GM12875 (cell line): ENCODE results near the gene NAT16.
"Not testable (repeated sequence)": the region's sequence is repeated elsewhere in the genome, so short reads cannot be mapped to it uniquely, and the experiment has no call there.

Experiments
- H3K4me3 ChIP-seq: one replicate; pipeline ENCODE4 v1.5.1; 2011; ENCODE audit warnings: low read depth, low read length, control low read depth
- CTCF ChIP-seq: IDR thresholded peaks from 2 replicates; pipeline ENCODE4 v1.5.1; 2011; ENCODE audit warnings: low read depth, mild to moderate bottlenecking, control low read depth, inconsistent platforms, low read length, moderate library complexity, borderline replicate concordance; ENCODE audit not compliant: insufficient read depth

The NAT16 gene

DNA sequence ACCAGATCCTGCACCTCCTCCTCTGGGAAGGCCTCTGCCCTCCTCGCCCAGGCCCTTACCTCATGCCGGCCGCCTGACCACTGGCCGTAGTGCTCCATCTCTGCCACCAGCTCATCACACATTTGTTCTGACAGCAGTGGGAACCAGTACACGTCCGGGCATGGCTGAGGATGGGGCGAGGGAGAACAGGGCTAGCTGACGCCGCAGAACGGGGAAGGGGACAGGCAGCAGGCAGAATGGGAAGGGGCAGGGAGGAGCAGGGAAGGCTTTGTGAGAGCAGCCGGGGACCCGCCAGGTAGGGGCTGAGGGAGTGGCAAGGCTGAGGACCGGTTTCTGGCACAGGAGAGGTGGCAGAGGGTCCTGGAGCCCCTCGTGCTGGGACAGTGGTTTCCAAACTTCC lies 28.7 kb upstream of the NAT16 start:
- no peak for TF ChIP-seq CTCF
- no peak overlapping the region for H3K4me3 ChIP-seq

DNA sequence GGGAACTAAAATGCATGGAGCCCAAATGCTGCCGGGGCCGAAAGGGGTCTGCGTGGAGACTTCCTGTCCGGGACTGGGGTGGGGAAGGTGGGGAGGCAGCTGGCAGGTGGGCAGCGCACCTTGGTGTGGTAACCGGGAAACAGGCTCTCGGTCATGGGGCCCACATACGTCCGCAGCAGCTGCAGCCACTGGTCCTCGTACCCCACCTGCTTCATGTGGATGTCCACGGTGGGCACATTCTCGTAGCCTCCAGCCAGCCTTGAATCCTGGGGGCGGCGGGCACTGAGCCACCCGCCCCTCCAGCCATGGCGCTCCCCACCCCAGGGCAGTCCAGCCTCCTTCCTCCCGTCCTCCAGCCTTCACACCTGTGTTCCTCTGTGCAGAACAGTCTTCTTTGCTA lies 27.4 kb upstream of the NAT16 start:
- no peak for TF ChIP-seq CTCF
- H3K4me3 ChIP-seq: no peak overlapping the region

- TF ChIP-seq CTCF: no peak
Observed at GRCh38 chr7:101206665-101207042, 26.6 kb upstream of the NAT16 start.

DNA sequence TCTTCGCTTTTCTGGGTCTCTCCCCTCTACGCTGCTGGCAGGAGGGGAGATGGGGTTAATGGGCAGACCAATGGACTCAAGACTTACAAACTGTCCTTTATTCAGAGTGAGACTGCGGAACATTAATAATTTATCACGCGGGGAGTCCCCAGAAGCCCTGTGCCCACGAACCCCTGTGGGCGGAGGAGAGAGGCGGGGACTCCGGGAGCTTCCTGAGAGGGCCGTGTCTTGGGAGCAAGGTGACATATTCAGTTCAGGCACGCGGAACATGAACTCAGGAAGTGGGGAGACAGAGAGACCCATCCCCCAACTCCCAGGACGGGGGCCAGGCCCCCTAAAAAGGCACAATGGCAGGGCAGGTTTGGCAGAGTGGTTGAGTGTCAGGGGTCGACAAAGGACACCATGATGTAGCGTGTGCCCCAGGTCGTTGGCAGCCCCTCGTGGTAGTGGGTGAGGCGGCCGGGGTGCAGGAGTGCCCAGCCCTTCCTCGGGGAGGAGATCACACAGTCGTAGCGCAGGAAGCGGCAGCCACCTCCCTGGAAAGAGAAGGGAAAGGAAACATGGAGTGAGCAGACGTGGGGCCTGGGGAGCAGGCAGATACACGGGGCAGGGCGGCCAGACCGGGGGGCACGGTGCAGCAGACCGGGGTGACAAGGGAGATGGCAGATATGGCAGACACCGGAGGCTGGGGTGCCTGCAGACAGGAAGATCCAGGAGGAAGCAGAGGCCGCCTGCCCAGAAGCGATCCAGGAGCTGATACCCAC lies 26.0 kb upstream of the NAT16 start:
- TF ChIP-seq CTCF: no peak

More at GRCh38 chr7:101206665-101207042, 26.6 kb upstream of the NAT16 start:
- H3K4me3 ChIP-seq: no peak overlapping the region

GRCh38 chr7:101203740-101204738 lies 23.9 kb upstream of the NAT16 start:
- H3K4me3 ChIP-seq: not testable (repeated sequence)

More for the DNA sequence above, 26.0 kb upstream of the NAT16 start:
- no peak overlapping the region for H3K4me3 ChIP-seq

DNA sequence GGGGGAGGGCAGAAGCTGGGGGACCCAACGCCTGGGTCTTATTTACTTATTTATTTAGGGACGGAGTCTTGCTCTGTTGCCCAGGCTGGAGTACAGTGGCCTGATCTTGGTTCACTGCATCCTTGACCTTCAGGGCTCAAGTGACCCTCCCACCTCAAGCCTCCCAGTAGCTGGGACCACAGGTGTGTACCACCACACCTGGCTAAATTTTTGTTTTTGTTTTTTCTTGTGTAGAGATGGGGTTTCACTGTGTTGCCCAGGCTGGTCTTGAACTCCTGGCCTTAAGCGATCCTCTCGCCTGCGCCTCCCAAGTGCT lies 22.5 kb upstream of the NAT16 start:
- H3K4me3 ChIP-seq: no peak overlapping the region
- no peak for TF ChIP-seq CTCF

GRCh38 chr7:101201695-101202602 lies 21.9 kb upstream of the NAT16 start:
- no peak for TF ChIP-seq CTCF

More at GRCh38 chr7:101201695-101202602, 21.9 kb upstream of the NAT16 start:
- no peak overlapping the region for H3K4me3 ChIP-seq
